HepG2 (cell line): Measurements from ENCODE around the gene MAPK1.

ENCODE experiments used
- POLR2A ChIP-seq, 2 experiments: IDR thresholded peaks; 2 replicates each; pipeline ENCODE4 v1.6.1; 2011; ENCODE audit warnings: low read depth in 2 of 2, low read length in 2 of 2, mild to moderate bottlenecking in 1 of 2, moderate library complexity in 1 of 2; ENCODE audit not compliant: insufficient read depth in 1 of 2
- ZNF510 ChIP-seq: sonication (generic); formaldehyde crosslinking; IDR thresholded peaks from 2 replicates; pipeline ENCODE4 v1.4.0; 2020; ENCODE audit warnings: low read depth, mild to moderate bottlenecking, missing genetic modification reagents

DNA sequence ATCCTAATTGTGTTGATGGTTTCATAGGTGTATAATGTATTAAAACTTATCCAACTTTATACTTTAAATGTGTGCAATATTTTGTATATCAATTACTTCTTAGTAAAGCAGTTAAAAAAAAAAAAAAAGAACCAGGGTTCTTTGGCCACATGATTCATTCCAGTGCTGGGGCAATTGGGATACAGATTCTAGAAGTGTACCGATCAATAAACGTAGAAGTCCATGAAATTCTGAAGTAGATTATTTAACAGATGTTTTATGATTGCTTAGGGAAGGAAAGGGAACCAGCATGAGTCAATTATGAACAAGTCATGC is 51.0 kb downstream of the MAPK1 start:
- TF ChIP-seq POLR2A (IDR thresholded peaks at IDR 0.05; ENCODE audit: insufficient read depth in 1 of 2, low read depth in 2 of 2, low read length in 2 of 2) (no peak), ZNF510 (CRISPR knock-in tag) (no peak)
